Activated naive CD4-positive, alpha-beta T cell treated with anti-CD3 and anti-CD28 coated beads, Interleukin-2, amount 10 ng/mL, durations not matched to agents 7 days and 5 days (primary cell): ENCODE results near the gene CSNK1G1.
"Not testable (repeated sequence)": the region's sequence is repeated elsewhere in the genome, so short reads cannot be mapped to it uniquely, and the experiment has no call there.

Experiments
- CTCF ChIA-PET: fragments of 350-600 bp; sonication (Branson Sonifier 250); formaldehyde crosslinking; loops from one replicate; lab custom pipeline; 2021; ENCODE audit warnings: antibody characterized with exemption; lab: Charles Lee
- DNase-seq: peaks from one replicate; pipeline ENCODE4 v3.0.0-alpha.2; 2020
- H3K27ac Mint-ChIP-seq: one replicate; pipeline ENCODE4 v1.8.0; 2021; ENCODE audit warnings: mild to moderate bottlenecking, moderate library complexity, mixed read lengths
- H3K27me3 Mint-ChIP-seq: one replicate; pipeline ENCODE4 v1.8.0; 2021; ENCODE audit warnings: mild to moderate bottlenecking, mixed read lengths
- H3K36me3 Mint-ChIP-seq: one replicate; pipeline ENCODE4 v1.8.0; 2021; ENCODE audit warnings: mixed read lengths
- H3K4me1 Mint-ChIP-seq: one replicate; pipeline ENCODE4 v1.8.0; 2021; ENCODE audit warnings: mixed read lengths
- H3K4me3 Mint-ChIP-seq: one replicate; pipeline ENCODE4 v1.8.0; 2021; ENCODE audit warnings: mild to moderate bottlenecking, moderate library complexity, mixed read lengths
- H3K9me3 Mint-ChIP-seq: one replicate; pipeline ENCODE4 v1.8.0; 2021; ENCODE audit warnings: mixed read lengths

CSNK1G1 gene

DNA sequence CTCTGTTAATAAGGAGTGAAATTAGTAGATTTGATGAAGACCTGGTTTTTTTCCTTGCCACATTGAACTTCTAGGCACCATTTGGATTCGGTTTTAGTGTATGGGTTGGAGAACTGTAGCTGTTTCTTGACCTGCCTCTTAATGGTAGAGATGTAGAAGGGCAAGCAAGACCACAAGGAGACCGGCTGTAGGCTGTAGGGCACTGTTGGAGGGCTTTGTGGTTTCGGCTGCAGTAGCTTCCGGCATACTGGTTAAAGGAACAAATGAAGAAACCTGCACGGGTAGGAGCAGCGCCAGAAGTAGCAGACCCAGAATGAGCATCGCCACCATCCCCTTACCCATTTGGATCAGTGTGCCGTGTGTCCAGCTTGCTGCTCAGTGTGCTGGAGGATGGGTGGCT lies 17.4 kb upstream of the CSNK1G1 start:
- Mint-ChIP-seq H3K9me3 (no peaks in the 10 kb centered on the region), H3K36me3 (peaks cover 32% of the 10 kb centered on the region), H3K27me3 (no peaks in the 10 kb centered on the region), H3K4me1 (peaks cover 19% of the 10 kb centered on the region), H3K27ac (peak overlapping the region; percentile 65), H3K4me3 (no peak overlapping the region)
- CTCF ChIA-PET: no interaction called here
- DNase-seq: no peak

DNA sequence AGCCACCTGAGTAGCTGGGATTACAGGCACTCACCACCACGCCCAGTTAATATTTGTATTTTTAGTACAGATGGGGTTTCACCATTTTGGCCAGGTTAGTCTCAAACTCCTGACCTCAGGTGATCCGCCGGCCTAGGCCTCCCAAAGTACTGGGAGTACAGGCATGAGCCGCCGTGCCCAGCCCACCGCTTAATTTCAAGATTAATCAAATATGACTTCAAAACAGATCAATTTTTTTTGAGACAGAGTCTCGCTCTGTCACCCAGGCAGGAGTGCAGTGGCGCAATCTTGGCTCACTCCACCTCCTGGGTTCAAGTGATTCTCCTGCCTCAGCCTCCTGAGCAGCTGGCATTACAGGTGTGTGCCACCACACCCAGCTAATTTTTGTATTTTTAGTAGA lies 15.4 kb upstream of the CSNK1G1 start:
- peaks cover 12% of the 10 kb centered on the region for H3K4me1 Mint-ChIP-seq
- DNase-seq, H3K27me3 Mint-ChIP-seq, H3K27ac Mint-ChIP-seq, H3K9me3 Mint-ChIP-seq, H3K4me3 Mint-ChIP-seq, CTCF ChIA-PET: not testable (repeated sequence)
- H3K36me3 Mint-ChIP-seq: peaks cover 31% of the 10 kb centered on the region

DNA sequence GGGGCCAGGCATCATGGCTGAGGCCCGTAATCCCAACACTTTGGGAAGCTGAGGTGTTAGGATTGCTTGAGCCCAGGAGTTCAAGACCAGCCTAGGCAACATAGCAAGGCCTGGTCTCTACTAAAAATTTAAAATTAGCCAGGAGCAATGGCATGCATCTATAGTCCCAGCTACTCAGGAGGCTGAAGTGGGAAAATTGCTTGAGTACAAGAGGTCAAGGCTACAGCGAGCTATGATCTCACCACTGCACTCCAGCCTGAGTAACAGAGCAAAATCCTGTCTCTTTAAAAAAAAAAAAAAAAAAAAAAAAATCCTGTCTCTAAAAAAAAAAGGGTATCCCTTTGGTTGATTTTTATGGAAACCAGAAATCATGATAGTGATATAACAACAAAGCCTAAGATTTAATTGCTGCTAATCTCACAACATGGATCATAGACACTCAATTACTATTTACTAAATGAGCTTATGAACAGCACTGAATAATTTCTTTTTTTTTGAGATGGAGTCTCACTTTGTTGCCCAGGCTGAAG lies 13.2 kb upstream of the CSNK1G1 start:
- no peak for DNase-seq
- Mint-ChIP-seq H3K4me1 (peaks cover 11% of the 10 kb centered on the region), H3K4me3 (no peak overlapping the region), H3K9me3 (no peaks in the 10 kb centered on the region), H3K36me3 (peaks cover 25% of the 10 kb centered on the region), H3K27ac (no peak overlapping the region), H3K27me3 (no peaks in the 10 kb centered on the region)
- CTCF ChIA-PET: interaction anchor here (0.6 kb wide), 1 partner anchor 14 kb away, joined by 3 read pairs; no protein-coding TSS in a partner anchor

DNA sequence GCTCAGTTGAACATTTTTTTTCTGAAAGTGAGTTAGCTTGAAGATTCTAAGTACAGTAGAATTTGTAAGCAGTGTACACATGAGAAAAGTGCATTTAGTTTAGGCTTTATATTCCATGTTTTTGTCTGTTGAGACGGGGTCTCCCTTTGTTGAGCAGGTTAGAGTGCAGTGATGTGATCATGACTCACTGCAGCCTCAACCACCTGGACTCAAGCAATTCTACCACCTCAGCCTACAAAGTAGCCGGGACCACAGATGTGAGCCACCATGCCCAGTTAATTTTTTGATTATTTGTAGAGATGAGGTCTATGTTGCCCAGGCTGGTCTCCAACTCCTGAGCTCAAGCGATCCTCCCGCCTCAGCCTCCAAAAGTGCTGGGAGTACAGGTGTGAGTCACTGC lies 5.3 kb upstream of the CSNK1G1 start:
- Mint-ChIP-seq H3K27ac (peak overlapping the region; percentile 33), H3K4me3 (no peak overlapping the region), H3K36me3 (peaks cover 19% of the 10 kb centered on the region), H3K9me3 (no peaks in the 10 kb centered on the region), H3K27me3 (no peaks in the 10 kb centered on the region), H3K4me1 (peaks cover 11% of the 10 kb centered on the region)
- CTCF ChIA-PET: no interaction called here
- no peak for DNase-seq

DNA sequence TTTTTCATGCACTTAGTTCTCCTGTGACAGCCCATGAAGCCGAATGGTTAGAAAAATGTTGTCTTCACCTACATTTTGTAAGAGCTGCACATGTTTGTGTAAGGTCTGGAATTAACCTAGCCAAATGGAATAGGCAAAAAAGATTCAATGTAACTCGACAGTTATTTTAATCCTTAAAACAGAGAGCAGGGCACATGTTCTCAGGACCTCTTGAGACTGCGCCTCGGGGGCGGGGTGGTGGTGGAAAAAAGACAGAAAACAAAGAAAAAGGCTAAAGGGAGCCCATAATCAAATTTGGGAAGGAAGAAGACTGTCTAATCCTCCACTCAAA lies 702 bp upstream of the CSNK1G1 start:
- Mint-ChIP-seq H3K4me1 (peaks cover 22% of the 10 kb centered on the region), H3K36me3 (peaks cover 12% of the 10 kb centered on the region), H3K4me3 (peak overlapping the region; percentile 91), H3K9me3 (no peaks in the 10 kb centered on the region), H3K27ac (peak overlapping the region; percentile 91), H3K27me3 (no peaks in the 10 kb centered on the region)
- CTCF ChIA-PET: no interaction called here
- no peak for DNase-seq

DNA sequence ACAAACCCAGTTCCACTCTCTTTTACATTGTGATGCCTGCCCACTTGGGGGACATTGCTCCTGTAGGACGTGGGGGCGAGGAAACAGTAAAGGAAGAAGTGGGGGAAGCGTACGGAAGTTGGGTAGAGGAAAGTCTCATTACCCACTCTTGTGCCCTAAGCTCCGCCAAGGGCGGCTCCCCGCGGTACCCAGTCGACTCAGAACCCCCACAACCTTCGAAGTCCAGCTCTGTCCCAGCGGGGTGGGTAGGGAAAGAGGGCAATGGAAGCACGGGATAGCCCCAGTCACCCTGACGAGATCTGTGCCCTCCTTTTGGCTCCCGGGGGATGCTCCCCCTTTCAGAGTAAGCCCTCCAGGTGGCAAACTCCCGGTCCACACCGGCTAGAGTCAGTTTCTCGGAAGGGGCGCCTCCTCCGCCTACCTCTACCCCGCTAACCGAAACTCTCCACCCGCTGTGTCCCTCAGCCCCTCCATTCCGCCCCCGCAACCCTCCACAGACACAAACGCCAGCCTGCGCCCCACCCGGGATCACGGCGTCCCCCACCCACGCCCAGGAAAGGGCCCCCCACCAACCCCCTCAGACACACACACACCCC lies 527 bp downstream of the CSNK1G1 start:
- H3K4me3 Mint-ChIP-seq: peak overlapping the region; percentile 91
- peak overlapping the region; percentile 91 for H3K27ac Mint-ChIP-seq
- peaks cover 22% of the 10 kb centered on the region for H3K4me1 Mint-ChIP-seq
- H3K27me3 Mint-ChIP-seq: no peaks in the 10 kb centered on the region
- DNase-seq: no peak
- H3K36me3 Mint-ChIP-seq: peaks cover 10% of the 10 kb centered on the region
- H3K9me3 Mint-ChIP-seq: no peaks in the 10 kb centered on the region
- CTCF ChIA-PET: no interaction called here

DNA sequence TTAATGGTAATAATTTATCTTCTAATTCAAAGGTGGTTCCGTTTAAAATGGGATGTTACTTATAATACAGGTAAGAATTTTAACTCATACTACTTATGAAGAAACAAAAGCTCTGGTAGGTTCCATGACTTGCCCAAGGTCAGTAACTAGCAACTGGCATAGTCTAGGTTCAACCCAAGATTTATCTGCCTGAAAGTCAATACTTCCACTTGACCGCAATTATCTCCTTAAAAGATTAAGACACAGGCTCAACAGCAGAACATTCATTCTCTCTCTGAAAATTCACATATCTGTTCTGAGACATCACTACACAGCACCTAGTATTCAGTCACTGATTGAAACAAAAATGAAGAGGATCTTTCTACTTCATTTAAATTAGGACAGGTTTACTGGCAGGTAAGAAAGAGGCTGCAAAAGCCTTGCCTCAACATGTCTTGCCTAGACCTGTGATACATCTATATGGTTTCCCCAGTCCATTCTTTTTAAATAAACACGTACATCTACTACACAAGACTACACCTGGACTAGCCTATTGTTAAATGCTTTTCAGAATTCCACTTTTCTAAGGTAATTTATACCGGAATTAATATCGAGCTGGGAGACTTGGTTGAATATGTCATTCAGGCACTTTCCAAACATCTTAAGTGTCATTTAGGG lies 1.2 kb downstream of the CSNK1G1 start:
- peaks cover 22% of the 10 kb centered on the region for H3K4me1 Mint-ChIP-seq
- H3K36me3 Mint-ChIP-seq: peaks cover 7% of the 10 kb centered on the region
- no peaks in the 10 kb centered on the region for H3K9me3 Mint-ChIP-seq
- peak overlapping the region; percentile 91 for H3K27ac Mint-ChIP-seq
- no peaks in the 10 kb centered on the region for H3K27me3 Mint-ChIP-seq
- CTCF ChIA-PET: interaction anchor here (0.5 kb wide), 1 partner anchor 14 kb away, joined by 3 read pairs; no protein-coding TSS in a partner anchor
- no peak for DNase-seq
- peak overlapping the region; percentile 91 for H3K4me3 Mint-ChIP-seq

DNA sequence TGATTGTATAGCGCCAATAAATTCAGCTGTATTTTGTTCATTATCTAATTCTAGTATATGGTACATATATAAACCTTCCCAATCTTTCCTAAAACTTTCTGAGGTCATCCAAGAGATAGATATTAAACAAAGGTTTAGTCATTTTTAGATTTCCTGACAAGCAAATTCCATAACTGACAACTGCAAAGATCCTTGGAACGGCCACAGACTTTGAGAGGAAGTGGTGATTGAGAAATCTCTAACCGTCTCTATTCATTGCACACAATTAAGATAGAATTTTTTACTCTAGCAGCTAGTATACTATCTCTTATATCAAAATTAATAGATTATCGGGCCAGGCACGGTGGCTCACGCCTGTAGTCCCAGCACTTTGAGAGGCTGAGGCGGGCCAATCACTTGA lies 4.7 kb downstream of the CSNK1G1 start:
- no peak for DNase-seq
- Mint-ChIP-seq H3K4me3 (no peak overlapping the region), H3K27ac (no peak overlapping the region), H3K27me3 (no peaks in the 10 kb centered on the region), H3K4me1 (peaks cover 15% of the 10 kb centered on the region), H3K36me3 (peaks cover 20% of the 10 kb centered on the region), H3K9me3 (no peaks in the 10 kb centered on the region)
- CTCF ChIA-PET: interaction anchor here (0.5 kb wide), 1 partner anchor 371 kb away, joined by 3 read pairs; no protein-coding TSS in a partner anchor

DNA sequence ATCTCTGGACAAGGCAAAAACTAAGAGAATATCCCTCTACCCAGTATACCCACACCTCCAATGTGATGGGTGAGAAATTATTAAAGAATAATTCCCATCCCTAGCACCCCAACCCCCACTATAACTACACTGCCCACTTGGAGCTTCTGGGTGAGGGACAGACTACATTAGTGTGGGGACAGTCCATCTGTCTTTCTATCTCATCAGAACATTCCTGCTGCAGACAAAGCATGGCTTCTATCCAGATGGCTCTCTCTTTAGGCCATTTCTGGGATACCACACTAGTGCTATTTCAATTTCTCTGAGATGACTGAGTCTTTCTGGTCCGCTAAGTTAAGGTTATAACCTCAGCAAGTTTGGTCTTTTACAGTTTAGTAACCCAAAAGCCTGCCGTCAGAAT lies 6.6 kb downstream of the CSNK1G1 start:
- no peaks in the 10 kb centered on the region for H3K27me3 Mint-ChIP-seq
- DNase-seq: no peak
- CTCF ChIA-PET: no interaction called here

DNA sequence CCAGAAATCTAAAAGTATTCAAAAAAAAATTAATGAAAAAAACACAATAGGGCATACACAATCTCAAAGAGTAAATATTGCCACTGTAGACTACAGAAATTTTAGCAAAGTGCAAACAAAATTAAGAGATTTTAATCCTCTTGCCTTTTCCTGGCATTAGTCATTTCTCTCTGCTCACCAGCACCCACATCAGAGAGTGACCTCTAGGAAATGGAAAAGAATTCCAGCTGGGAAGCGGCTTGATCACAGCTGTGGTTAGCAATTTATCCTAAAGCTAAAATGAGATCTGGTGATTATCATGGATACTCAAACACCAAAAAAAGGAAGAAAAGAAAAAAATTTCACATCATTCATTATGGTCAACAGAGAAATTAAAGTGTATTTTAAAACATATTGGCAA lies 7.5 kb downstream of the CSNK1G1 start:
- no peaks in the 10 kb centered on the region for H3K27me3 Mint-ChIP-seq
- no peak overlapping the region for H3K4me3 Mint-ChIP-seq
- CTCF ChIA-PET: no interaction called here
- no peak overlapping the region for H3K27ac Mint-ChIP-seq
- no peak for DNase-seq
- H3K9me3 Mint-ChIP-seq: no peaks in the 10 kb centered on the region
- H3K36me3 Mint-ChIP-seq: peaks cover 20% of the 10 kb centered on the region
- H3K4me1 Mint-ChIP-seq: peaks cover 4% of the 10 kb centered on the region

More for the DNA sequence above, 6.6 kb downstream of the CSNK1G1 start:
- Mint-ChIP-seq H3K9me3 (no peaks in the 10 kb centered on the region), H3K4me1 (peaks cover 4% of the 10 kb centered on the region), H3K27ac (no peak overlapping the region), H3K36me3 (peaks cover 20% of the 10 kb centered on the region), H3K4me3 (no peak overlapping the region)

DNA sequence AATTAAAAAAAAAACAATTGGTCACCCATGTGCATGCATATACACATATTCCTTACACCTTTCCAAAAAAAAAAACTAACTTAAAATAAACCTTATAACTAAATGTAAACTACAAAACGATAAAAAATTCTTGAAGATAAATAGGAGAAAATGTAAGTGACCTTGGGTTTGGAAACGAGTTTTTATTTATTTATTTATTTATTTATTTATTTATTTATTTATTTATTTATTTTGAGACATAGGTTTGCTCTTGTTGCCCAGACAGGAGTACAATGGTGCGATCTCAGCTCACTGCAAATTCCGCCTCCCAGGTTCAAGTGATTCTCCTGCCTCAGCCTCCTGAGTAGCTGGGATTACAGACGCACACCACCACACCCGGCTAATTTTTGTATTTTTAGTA lies 9.7 kb downstream of the CSNK1G1 start:
- H3K9me3 Mint-ChIP-seq, H3K27ac Mint-ChIP-seq, H3K4me3 Mint-ChIP-seq, H3K4me1 Mint-ChIP-seq, DNase-seq, H3K27me3 Mint-ChIP-seq: not testable (repeated sequence)
- CTCF ChIA-PET: interaction anchor here (0.9 kb wide), 1 partner anchor 95 kb away, joined by 3 read pairs; no protein-coding TSS in a partner anchor
- H3K36me3 Mint-ChIP-seq: peaks cover 24% of the 10 kb centered on the region

DNA sequence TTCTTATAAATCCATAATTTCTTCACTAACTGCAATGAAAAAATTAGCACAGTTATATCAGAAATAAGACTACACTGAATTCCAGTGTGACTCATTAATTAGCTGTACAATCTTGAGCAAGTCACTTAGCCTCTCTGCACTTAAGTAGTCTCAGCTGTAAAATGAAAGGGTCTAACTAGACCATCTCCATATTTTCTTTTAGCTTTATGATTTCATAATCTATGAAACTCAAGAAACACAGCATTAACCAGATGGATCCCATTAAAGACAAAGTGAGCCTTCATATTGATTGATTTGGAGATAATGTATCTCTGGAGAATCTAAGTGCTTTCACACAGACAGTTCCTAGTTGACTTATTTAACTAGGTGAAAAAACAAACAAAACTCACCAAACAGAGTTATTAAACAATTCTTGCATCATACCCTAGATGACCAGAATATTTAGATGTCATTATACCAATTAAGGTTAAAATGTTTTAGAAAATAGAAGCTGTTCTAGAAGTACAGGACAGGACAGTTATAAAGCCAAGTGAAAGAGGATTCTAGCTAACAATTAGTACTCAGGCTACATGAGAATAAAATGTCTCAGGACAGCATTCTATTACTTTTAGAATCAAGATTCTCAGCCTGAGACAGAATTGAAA lies 11.2 kb downstream of the CSNK1G1 start:
- Mint-ChIP-seq H3K27ac (no peak overlapping the region), H3K4me3 (no peak overlapping the region), H3K4me1 (peaks cover 4% of the 10 kb centered on the region), H3K9me3 (no peaks in the 10 kb centered on the region), H3K27me3 (no peaks in the 10 kb centered on the region), H3K36me3 (peaks cover 27% of the 10 kb centered on the region)
- no peak for DNase-seq
- CTCF ChIA-PET: no interaction called here

DNA sequence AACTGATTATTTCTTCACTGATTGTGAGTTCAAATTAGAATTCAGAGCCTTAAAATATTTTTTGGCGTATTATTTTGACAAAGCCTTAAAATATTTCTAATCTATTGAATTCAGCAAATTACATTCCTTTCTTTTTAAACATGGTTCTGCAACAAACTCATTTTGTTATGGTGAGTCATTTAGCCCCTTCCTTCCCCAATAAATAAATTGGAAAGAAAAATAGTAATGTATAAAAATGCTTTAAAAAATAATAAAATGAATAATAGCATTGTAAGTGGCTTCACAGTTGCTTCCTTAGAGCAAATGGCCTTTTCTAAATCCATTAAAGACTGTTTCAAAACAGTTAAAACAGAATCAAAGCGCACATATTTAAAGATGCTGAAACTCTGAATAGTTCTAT lies 12.1 kb downstream of the CSNK1G1 start:
- H3K27ac Mint-ChIP-seq: no peak overlapping the region

DNA sequence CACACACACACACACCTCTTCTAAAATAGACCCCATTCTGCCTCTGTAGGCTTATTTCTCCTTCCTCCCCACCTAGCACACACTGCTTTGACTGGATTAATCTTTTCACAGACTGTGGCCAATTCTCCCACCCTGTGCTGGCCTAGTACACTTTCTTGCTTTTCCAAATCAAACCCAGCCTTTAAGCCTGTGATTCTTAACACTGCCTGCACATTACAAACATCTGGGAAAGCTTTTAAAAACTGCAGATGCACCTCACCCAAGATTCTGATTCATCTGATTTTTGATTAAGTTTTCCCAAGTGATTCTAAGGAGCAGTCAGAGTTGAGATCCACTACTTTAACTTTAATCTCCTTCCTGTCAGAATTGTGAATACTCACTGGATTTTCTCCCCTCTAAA lies 12.8 kb downstream of the CSNK1G1 start:
- Mint-ChIP-seq H3K36me3 (peaks cover 18% of the 10 kb centered on the region), H3K27me3 (no peaks in the 10 kb centered on the region), H3K4me3 (no peak overlapping the region), H3K27ac (no peak overlapping the region), H3K4me1 (no peaks in the 10 kb centered on the region), H3K9me3 (no peaks in the 10 kb centered on the region)
- CTCF ChIA-PET: interaction anchor here (0.9 kb wide), 1 partner anchor 8 kb away, joined by 3 read pairs; no protein-coding TSS in a partner anchor
- DNase-seq: no peak

More for the DNA sequence above, 12.1 kb downstream of the CSNK1G1 start:
- H3K36me3 Mint-ChIP-seq: peaks cover 21% of the 10 kb centered on the region
- no peak overlapping the region for H3K4me3 Mint-ChIP-seq
- DNase-seq: no peak
- CTCF ChIA-PET: interaction anchor here (0.9 kb wide), 1 partner anchor 9 kb away, joined by 3 read pairs; no protein-coding TSS in a partner anchor
- no peaks in the 10 kb centered on the region for H3K27me3 Mint-ChIP-seq
- H3K9me3 Mint-ChIP-seq: no peaks in the 10 kb centered on the region
- no peaks in the 10 kb centered on the region for H3K4me1 Mint-ChIP-seq
